Upper lobe of right lung (tissue), 1 donor: ENCODE results near the gene CEP295NL. TPM values are rescaled to one million over a fixed set of nuclear protein-coding genes. Genes with fewer than 3 reads are reported as not detected.

Experiments used
- ATAC-seq: fragments of 200-7000 bp; cut with Tn5 transposase; one replicate; pipeline ENCODE4 v1.9.1; 2020; ENCODE audit warnings: mild to moderate bottlenecking, moderate library complexity
- DNase-seq: peaks from one replicate; pipeline ENCODE4 v3.0.0-alpha.2; 2020
- H3K27ac ChIP-seq: fragments of 200-600 bp; one replicate; pipeline ENCODE4 v1.8.0; 2022
- H3K27me3 ChIP-seq: fragments of 200-600 bp; one replicate; pipeline ENCODE4 v1.8.0; 2022; ENCODE audit warnings: mild to moderate bottlenecking
- H3K36me3 ChIP-seq: fragments of 200-600 bp; one replicate; pipeline ENCODE4 v1.8.0; 2022
- H3K4me1 ChIP-seq: fragments of 200-600 bp; one replicate; pipeline ENCODE4 v1.8.0; 2022
- H3K4me3 ChIP-seq: fragments of 200-600 bp; one replicate; pipeline ENCODE4 v1.8.0; 2022; ENCODE audit warnings: mild to moderate bottlenecking
- H3K9me3 ChIP-seq: fragments of 200-600 bp; one replicate; pipeline ENCODE4 v1.8.0; 2022
- intact Hi-C: fragments of 100-400 bp; cut with DNase I; formaldehyde crosslinking; loops from one replicate; pipeline ENCODE4 v1.11.0; 2022
- total RNA-seq: library from RNA; stranded (reverse); fragmentation: NEBNext Ultra II Directional; extraction: Animal tissue kit (Norgen Biotek cat#: 25700); gene quantifications from one replicate; pipeline ENCODE4 v1.2.1, GENCODE V29; 2021
- TF ChIP-seq, protein P1 (sequence below): fragments of 200-600 bp; IDR thresholded peaks from one replicate; pipeline ENCODE4 v1.8.0; 2022; ENCODE audit warnings: antibody characterized with exemption
- donor health status: DM: no; HTN: yes; CAD: no; lungs with severe emphysema.

The CEP295NL gene
- total RNA-seq, 1 donor from 2014 or later: 4.2 TPM

DNA sequence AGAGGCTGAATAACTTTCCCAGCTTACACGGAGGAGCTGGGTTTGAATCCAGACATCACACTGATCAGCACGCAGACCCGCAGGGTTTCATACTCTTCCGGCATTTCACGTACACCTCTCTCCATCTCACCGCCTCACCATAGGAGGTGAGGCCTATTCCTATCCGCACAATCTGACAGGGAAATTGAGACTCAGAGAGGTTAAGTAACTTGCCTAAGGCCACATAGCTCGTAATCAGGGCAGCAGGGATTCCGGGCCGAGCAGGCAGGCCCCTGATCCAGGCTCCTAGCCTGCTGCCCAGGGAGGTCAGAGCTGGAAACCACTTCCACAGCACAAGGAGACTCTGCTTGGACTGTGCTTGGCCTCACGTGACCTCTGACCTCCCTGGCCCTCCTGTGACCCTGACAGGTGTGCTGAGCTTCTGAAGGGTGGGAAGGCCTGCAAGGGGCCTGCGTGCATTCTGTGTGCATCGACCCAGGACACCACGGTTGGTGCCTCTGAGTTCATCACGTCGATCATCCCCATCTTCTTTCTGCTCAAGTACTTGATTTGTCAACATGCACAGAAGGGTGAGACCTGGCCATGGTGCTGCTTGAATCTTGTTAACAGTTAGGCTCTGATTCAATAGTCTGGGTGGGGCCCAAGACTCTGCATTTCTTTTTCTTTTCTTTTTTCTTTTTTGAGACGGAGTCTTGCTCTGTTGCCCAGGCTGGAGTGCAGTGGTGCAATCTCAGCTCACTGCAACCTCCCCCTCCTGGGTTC is 4.7 kb downstream of the CEP295NL start:
- no peak for ATAC-seq
- H3K4me1 ChIP-seq: peaks cover 44% of the 10 kb centered on the region
- intact Hi-C loops: no loop called here

DNA sequence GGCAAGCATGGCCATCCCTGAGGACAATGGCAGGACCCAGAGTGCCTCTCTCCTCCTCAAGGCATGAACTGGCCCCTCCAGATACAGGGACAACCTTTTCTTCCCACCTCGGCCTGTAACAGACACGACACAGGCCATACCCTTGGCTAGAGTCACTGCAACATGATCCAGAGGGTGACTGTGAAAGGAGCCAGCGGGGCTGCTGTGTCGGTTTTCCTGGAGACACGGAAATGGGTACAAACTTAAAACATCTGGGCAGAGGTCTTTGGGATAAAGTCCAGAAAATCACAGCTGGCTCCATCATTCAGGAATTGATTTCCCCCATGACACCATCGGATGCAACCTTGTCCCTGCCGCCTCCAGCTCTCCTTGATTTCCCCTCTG is 5.3 kb downstream of the CEP295NL start:
- TF ChIP-seq, protein P1, sequence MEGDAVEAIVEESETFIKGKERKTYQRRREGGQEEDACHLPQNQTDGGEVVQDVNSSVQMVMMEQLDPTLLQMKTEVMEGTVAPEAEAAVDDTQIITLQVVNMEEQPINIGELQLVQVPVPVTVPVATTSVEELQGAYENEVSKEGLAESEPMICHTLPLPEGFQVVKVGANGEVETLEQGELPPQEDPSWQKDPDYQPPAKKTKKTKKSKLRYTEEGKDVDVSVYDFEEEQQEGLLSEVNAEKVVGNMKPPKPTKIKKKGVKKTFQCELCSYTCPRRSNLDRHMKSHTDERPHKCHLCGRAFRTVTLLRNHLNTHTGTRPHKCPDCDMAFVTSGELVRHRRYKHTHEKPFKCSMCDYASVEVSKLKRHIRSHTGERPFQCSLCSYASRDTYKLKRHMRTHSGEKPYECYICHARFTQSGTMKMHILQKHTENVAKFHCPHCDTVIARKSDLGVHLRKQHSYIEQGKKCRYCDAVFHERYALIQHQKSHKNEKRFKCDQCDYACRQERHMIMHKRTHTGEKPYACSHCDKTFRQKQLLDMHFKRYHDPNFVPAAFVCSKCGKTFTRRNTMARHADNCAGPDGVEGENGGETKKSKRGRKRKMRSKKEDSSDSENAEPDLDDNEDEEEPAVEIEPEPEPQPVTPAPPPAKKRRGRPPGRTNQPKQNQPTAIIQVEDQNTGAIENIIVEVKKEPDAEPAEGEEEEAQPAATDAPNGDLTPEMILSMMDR: no peak
- intact Hi-C loops: no loop called here

More for the DNA sequence above, 4.7 kb downstream of the CEP295NL start:
- no peak overlapping the region for H3K27ac ChIP-seq
- H3K36me3 ChIP-seq: peaks cover 13% of the 10 kb centered on the region
- H3K4me3 ChIP-seq: no peak overlapping the region
- H3K27me3 ChIP-seq: no peaks in the 10 kb centered on the region
- DNase-seq: no peak
- no peaks in the 10 kb centered on the region for H3K9me3 ChIP-seq
- TF ChIP-seq, protein P1: no peak

GRCh38 chr17:78896834-78897663 is 6.0 kb downstream of the CEP295NL start:
- Histone ChIP-seq H3K27ac (peak overlapping the region; percentile 36), H3K36me3 (peaks cover 6% of the 10 kb centered on the region), H3K27me3 (no peaks in the 10 kb centered on the region), H3K4me1 (peaks cover 52% of the 10 kb centered on the region), H3K4me3 (no peak overlapping the region), H3K9me3 (no peaks in the 10 kb centered on the region)
- TF ChIP-seq, protein P1: no peak
- ATAC-seq (no peak), DNase-seq (no peak)
- intact Hi-C loops: no loop called here

More for the DNA sequence above, 5.3 kb downstream of the CEP295NL start:
- H3K4me1 ChIP-seq: peaks cover 46% of the 10 kb centered on the region
- no peak overlapping the region for H3K27ac ChIP-seq
- H3K27me3 ChIP-seq: no peaks in the 10 kb centered on the region
- H3K9me3 ChIP-seq: no peaks in the 10 kb centered on the region
- DNase-seq: no peak
- H3K36me3 ChIP-seq: peaks cover 12% of the 10 kb centered on the region
- ATAC-seq: no peak
- no peak overlapping the region for H3K4me3 ChIP-seq

- Histone ChIP-seq H3K4me1 (peaks cover 58% of the 10 kb centered on the region), H3K27ac (peak overlapping the region; percentile 36), H3K27me3 (no peaks in the 10 kb centered on the region), H3K9me3 (no peaks in the 10 kb centered on the region), H3K4me3 (no peak overlapping the region), H3K36me3 (peaks cover 4% of the 10 kb centered on the region)
- no peak for DNase-seq
- TF ChIP-seq, protein P1: no peak
- no peak for ATAC-seq
- intact Hi-C loops: no loop called here
These were observed 6.7 kb downstream of the CEP295NL start for GRCh38 chr17:78896091-78896833.

- Histone ChIP-seq H3K36me3 (no peaks in the 10 kb centered on the region), H3K27ac (no peak overlapping the region), H3K4me1 (peaks cover 61% of the 10 kb centered on the region), H3K4me3 (no peak overlapping the region), H3K9me3 (no peaks in the 10 kb centered on the region), H3K27me3 (no peaks in the 10 kb centered on the region)
- intact Hi-C loops: no loop called here
- TF ChIP-seq, protein P1: no peak
- no peak for DNase-seq
- ATAC-seq: no peak
These were observed 7.7 kb downstream of the CEP295NL start for GRCh38 chr17:78895322-78895721.
